ENCODE data around the gene PNMA8C.

DNA sequence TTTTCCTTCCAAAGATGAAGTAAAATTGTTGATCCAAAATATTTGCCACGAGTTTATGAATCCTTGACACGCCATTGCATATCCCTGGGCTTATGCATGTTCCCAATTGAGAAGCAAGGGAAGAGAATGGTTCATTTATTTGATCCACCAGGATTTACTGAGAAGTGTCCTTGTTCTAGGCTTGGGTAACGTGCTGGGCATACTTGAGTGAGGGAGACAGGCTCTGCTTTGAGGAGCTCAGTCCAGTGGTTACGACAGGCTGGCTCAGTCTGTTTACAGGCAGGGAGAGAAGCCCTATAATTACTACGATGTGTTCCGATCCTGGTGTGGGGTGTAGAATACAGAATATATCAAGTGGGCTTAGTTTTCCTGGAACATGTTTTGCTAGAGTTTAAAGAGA, 6.3 kb upstream of the PNMA8C start:
- no peak for TF ChIP-seq CTCF (IDR thresholded peaks at IDR 0.05)
- TF ChIP-seq POLR2A (IDR thresholded peaks at IDR 0.05): no peak
